ENCODE results near the gene SLC27A6.

- no peak for TF ChIP-seq RAD21 (IDR thresholded peaks at IDR 0.05; ENCODE audit: low read length)
- no peak for TF ChIP-seq TAF1 (IDR thresholded peaks at IDR 0.05; ENCODE audit: borderline replicate concordance, low read depth, low read length)
- no peak for TF ChIP-seq CTCF (IDR thresholded peaks at IDR 0.05)
- TF ChIP-seq POLR2AphosphoS5 (IDR thresholded peaks at IDR 0.05; ENCODE audit: low read depth, low read length): no peak
- TF ChIP-seq JUND (IDR thresholded peaks at IDR 0.05): no peak
- TF ChIP-seq PBX3 (IDR thresholded peaks at IDR 0.05): no peak
- TF ChIP-seq MAX (IDR thresholded peaks at IDR 0.05; ENCODE audit: low read depth): no peak
- TF ChIP-seq MXI1 (IDR thresholded peaks at IDR 0.05; ENCODE audit: low read depth, low read length): no peak
- TF ChIP-seq FOXJ3 (CRISPR knock-in tag; IDR thresholded peaks at IDR 0.05): no peak
- TF ChIP-seq EZH2phosphoT487 (IDR thresholded peaks at IDR 0.05; ENCODE audit: borderline replicate concordance, low read depth): no peak
- no peak for TF ChIP-seq USF1 (IDR thresholded peaks at IDR 0.05; ENCODE audit: borderline replicate concordance, low read depth)
- TF ChIP-seq ZBTB33 (IDR thresholded peaks at IDR 0.05; ENCODE audit: borderline replicate concordance, low read depth): no peak
Observed at GRCh38 chr5:128980917-128981316, 15.6 kb downstream of the SLC27A6 start.

All from SK-N-SH (cell line).